D721Med (cell line): ENCODE data around the gene ATP8B4.
A peak's percentile ranks its signal among the peaks of the same experiment; 100 is the strongest.

Source experiments
- DNase-seq: peaks from one replicate; pipeline ENCODE4 v3.0.0; 2011; ENCODE audit warnings: low spot score; ENCODE audit not compliant: insufficient read length
- FAIRE-seq: peaks from 2 replicates; lab custom pipeline; 2011; peaks lifted over from hg19 to GRCh38; lab: Jason Lieb, UNC
- TF ChIP-seq, protein P1 (sequence below): IDR thresholded peaks from 2 replicates; pipeline ENCODE4 v1.5.1; 2012; ENCODE audit warnings: mild to moderate bottlenecking, control low read depth; ENCODE audit not compliant: insufficient read depth; ENCODE audit errors: missing control alignments

ATP8B4 gene

DNA sequence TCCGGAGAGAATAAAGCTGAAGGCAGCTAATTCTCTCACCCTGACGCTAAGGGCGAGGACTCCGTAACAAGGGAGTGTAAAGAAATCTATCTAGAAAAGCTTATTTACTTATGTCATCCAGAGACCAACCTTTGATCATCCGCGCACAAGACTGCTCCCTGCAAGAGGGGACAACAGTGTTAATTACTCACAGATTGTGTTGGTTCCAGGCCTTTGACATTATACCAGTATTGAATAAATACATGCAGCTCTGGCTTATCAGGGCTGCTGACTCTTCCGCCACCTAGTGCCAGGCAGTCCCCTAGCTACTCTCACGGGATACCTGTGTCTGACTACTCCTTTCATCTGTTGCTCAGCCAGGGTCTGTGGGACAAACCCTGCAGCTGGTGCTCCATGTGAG is 286.5 kb downstream of the ATP8B4 start:
- FAIRE-seq, result no peak

GRCh38 chr15:49831206-49831965 is 287.6 kb downstream of the ATP8B4 start:
- DNase-seq (no peak), FAIRE-seq (no peak)
- TF ChIP-seq, protein P1, sequence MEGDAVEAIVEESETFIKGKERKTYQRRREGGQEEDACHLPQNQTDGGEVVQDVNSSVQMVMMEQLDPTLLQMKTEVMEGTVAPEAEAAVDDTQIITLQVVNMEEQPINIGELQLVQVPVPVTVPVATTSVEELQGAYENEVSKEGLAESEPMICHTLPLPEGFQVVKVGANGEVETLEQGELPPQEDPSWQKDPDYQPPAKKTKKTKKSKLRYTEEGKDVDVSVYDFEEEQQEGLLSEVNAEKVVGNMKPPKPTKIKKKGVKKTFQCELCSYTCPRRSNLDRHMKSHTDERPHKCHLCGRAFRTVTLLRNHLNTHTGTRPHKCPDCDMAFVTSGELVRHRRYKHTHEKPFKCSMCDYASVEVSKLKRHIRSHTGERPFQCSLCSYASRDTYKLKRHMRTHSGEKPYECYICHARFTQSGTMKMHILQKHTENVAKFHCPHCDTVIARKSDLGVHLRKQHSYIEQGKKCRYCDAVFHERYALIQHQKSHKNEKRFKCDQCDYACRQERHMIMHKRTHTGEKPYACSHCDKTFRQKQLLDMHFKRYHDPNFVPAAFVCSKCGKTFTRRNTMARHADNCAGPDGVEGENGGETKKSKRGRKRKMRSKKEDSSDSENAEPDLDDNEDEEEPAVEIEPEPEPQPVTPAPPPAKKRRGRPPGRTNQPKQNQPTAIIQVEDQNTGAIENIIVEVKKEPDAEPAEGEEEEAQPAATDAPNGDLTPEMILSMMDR, result no peak

More for the DNA sequence above, 286.5 kb downstream of the ATP8B4 start:
- TF ChIP-seq, protein P1, result peak; percentile 38
- no peak for DNase-seq

GRCh38 chr15:49830391-49830790 is 288.6 kb downstream of the ATP8B4 start:
- FAIRE-seq, result no peak

GRCh38 chr15:49827311-49827710 is 291.7 kb downstream of the ATP8B4 start:
- TF ChIP-seq, protein P1, result no peak
- no peak for DNase-seq
- no peak for FAIRE-seq

More at GRCh38 chr15:49830391-49830790, 288.6 kb downstream of the ATP8B4 start:
- TF ChIP-seq, protein P1, result no peak
- DNase-seq, result no peak

- TF ChIP-seq, protein P1, result no peak
- FAIRE-seq (no peak), DNase-seq (no peak)
Observed at GRCh38 chr15:49826640-49827234, 292.3 kb downstream of the ATP8B4 start.

- TF ChIP-seq, protein P1, result no peak
- no peak for FAIRE-seq
- DNase-seq, result no peak
Observed at GRCh38 chr15:49824775-49825099, 294.3 kb downstream of the ATP8B4 start.
